Activated CD4-positive, alpha-beta T cell treated with anti-CD3 and anti-CD28 coated beads, Interleukin-2, amount 50 U/mL, for 48 hours (primary cell): Measurements from ENCODE around the gene LRRC17.
"Not testable (repeated sequence)": the region's sequence is repeated elsewhere in the genome, so short reads cannot be mapped to it uniquely, and the experiment has no call there.

Experiments
- DNase-seq, 2 experiments: peaks; one replicate each; pipeline ENCODE4 v3.0.0-alpha.2; 2020

LRRC17 gene

DNA sequence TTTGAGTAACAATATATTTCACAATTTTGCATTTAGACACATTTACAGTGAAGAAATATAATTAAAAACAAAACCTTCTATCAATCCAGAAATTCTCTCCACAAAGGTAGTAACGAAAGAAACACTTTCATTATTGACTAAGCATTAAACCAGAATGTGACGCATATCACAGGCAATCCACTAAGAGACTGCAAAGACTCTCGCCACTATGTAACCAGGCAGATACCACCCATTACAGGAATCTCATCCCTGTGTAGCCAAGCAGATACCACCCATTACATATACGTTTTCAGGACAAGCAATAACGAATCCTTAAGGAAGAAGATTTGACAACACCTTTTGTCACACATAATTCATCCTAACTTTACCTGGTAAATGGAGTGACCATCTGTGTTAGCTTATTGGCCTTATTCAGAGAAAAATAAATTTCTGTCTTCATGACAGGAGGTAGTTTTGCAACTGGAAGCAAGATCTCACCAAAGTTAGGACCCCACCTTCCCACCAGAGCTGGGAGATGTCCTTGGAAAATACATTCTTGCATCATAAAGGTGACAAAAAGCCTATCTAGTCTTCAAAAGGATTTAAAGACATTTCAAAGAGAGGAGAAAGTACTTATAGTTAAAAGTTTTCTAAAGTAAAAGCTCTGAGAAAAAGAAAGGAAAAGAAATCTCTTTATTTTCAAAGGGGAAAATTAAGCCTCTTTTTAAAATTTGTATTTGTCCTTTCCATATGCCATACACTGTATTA, 30.8 kb downstream of the LRRC17 start:
- DNase-seq: no peak

DNA sequence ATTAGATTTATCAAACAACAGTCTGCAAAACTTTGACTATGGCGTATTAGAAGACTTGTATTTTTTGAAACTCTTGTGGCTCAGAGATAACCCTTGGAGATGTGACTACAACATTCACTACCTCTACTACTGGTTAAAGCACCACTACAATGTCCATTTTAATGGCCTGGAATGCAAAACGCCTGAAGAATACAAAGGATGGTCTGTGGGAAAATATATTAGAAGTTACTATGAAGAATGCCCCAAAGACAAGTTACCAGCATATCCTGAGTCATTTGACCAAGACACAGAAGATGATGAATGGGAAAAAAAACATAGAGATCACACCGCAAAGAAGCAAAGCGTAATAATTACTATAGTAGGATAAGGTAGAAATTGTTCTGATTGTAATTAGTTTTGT, 31.4 kb downstream of the LRRC17 start:
- no peak for DNase-seq

DNA sequence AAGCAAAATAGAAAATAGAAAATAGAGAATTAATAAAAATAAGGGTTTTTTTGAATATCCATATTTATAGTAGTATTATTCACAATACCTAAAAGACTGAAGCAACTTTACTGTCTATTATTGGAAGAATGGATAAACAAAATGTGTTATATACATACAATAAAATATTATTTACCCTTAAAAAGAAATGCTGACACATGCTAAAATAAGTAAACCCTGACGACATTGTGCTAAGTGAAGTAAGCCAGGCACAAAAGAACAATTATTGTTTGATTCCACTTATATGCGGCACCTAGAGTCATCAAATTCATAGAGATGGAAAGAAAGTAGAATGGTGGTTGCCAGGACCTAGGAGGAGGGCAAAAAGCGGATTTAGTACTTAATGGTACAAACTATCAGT, 39.0 kb downstream of the LRRC17 start:
- no peak for DNase-seq

DNA sequence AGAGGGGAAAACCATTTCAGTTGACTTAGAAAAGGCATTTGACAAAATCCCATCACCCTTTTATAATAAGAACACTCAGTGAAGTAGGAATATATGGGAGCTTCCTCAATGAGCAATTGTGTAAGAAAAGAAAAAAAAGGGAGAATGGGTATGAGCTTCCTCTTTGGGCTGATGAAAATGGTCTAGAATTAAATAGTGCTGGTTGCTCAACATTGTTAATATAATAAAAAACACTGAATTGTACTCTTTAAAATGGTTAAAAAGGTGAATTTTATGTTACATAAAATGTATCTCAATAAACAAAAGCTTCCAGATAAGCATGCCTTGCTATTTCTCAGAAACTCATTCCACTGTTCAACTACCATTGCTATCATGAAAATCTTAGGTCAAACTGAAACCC, 40.6 kb downstream of the LRRC17 start:
- DNase-seq: no peak

GRCh38 chr7:102954359-102954758, 41.6 kb downstream of the LRRC17 start:
- DNase-seq: not testable (repeated sequence)

- not testable (repeated sequence) for DNase-seq
These were observed 45.2 kb downstream of the LRRC17 start for GRCh38 chr7:102958004-102958403.

DNA sequence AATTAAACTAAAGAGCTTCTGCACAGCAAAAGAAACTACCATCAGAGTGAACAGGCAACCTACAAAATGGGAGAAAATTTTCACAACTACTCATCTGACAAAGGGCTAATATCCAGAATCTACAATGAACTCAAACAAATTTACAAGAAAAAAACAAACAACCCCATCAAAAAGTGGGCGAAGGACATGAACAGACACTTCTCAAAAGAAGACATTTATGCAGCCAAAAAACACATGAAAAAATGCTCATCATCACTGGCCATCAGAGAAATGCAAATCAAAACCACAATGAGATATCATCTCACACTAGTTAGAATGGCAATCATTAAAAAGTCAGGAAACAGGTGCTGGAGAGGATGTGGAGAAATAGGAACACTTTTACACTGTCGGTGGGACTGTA, 49.2 kb downstream of the LRRC17 start:
- DNase-seq: not testable (repeated sequence)

- DNase-seq: no peak
These were observed 53.7 kb downstream of the LRRC17 start for GRCh38 chr7:102966465-102966864.

DNA sequence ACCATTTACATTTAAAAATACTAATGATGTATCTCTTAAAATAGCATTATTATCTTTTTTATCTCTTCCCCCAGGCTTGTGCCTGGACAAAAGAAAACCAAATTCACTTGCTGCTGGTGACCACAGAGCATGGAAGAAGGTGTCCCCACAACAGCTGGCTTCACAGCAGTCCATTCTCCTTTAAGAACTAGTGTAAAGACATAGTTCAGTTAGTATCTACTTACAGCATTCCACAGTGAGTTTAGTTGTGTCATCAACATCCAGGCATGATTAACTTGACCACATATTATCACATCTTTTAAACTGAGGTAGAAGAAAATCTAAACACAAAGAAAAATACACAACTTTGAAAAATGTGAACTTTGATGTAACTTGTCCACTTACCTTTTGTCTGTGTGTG, 55.0 kb downstream of the LRRC17 start:
- DNase-seq: no peak

GRCh38 chr7:102973096-102973802, 60.4 kb downstream of the LRRC17 start:
- no peak for DNase-seq

DNA sequence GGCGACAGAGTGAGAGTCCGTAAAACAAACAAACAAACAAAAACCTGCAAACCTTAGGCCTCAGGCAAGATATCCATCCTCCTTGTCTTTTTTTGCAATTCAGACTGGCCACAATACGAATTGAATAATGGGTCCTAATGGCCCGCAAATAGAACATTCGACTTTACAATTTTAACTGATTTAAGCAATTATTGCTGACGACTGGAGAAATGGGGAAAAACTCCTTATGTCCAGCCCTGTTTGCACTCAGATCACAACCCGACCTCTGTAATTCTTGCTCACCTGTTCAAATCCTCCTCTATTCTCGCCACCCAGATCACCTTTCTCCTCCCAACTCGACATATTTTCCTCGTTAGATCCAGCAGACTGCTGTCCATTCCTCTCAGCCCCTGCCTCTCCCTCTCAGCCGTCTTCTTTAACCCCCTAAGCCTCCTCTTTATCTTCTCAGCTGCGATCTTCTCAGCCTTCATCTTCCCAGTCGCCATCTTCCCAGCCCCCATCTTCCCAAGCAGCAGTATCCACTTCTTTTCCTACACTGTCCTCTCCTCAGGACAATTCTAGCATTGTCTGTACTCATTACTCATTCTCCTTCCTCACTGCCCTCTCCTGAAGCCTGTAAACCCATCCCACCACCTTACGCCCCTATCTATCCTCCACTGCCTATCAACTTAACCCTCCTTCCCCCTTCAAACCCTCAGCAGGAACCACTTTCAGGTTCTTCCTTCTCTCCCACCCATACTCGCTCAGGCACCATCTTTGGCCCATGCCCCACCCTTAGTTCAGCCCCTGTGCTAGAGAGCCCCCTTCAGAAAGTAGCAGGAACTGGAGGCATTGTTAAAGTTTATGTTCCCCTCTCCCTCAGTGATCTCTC, 61.8 kb downstream of the LRRC17 start:
- no peak for DNase-seq

- DNase-seq: no peak
These were observed 63.1 kb downstream of the LRRC17 start for GRCh38 chr7:102975854-102976253.

DNA sequence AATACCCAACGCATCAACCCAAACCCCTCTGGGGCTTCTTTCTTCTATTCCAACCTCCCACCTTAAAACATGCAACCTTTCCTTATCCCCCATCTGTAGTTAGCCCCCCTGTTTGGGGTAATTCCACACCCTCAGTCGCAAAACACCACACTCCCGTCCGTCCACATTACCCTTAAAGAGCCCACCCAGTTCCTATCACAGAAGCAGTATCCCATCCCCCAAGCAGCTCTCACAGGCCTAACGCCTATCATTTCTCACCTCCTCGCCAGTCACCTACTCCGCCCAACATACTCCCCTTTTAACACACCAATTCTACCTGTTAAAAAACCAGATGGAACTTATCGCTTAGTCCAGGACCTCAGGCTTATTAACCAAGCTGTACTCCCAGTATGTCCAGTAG, 63.7 kb downstream of the LRRC17 start:
- DNase-seq: no peak

GRCh38 chr7:102977586-102977985, 64.8 kb downstream of the LRRC17 start:
- not testable (repeated sequence) for DNase-seq

GRCh38 chr7:102978284-102978683, 65.5 kb downstream of the LRRC17 start:
- DNase-seq: no peak

- no peak for DNase-seq
These were observed 66.9 kb downstream of the LRRC17 start for GRCh38 chr7:102979670-102980069.

DNA sequence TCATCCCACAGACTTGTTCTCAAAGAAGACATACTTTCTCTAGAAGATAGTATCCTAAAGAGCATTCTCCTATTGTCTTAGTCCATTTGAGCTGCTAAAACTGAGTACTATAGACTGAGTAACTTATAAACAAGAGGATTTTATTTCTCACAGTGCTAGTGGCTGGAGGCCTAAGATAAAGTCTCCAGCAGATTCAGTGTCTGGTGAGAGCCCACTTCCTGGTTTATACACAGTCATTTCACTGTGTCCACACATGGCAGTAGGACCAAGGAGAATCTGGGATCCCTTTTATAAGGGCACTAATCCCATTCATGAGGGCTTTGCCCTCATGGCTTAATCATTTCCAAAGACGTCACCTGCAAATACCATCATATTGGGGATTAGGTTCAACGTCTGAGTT, 68.7 kb downstream of the LRRC17 start:
- DNase-seq: no peak

DNA sequence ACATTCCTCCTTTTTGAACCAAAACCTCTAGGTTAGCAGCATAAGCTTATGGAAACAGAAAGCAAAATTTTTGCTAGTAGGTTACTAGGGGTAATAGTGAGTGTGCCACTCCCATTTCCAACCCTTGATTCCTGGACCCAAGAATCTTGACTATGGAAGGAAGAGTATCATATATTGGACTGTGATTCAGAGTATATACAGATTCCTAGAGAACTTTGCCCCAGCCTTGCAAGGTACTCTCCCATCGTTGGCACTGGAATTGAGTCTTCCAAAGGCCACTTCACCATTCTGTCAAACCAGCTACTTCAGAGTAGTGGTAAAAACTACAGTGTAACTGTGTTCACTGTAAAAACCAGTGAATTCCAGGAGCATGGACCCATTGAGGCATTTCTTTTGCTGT, 69.4 kb downstream of the LRRC17 start:
- no peak for DNase-seq

GRCh38 chr7:102983602-102984001, 70.8 kb downstream of the LRRC17 start:
- DNase-seq: no peak

DNA sequence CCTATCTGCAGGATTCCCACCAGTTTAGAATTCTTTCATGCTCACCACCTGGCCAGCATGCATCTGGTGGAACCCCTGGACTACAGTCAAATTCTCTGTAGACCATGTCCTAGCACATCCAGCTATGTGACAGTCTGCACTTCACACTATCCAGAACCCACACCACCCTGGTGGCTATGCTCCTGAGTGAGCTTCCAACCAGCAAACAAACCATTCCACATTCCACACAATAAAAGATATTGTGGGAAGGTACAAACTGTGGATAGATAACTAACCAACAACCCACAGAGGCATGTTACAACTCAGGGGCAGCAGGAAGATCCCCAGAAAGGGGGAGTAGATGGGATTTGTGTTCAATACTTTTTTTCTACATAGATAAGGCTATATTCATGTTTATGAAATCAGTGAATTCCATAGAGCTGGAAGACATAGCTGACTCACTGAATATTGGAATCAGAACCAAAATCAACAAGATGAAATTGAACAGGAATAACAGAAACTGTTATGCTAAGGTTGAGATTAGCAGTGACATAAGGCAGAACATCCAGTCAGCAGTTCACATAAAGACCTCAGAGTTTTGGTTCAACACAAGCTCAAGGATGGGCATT, 72.5 kb downstream of the LRRC17 start:
- DNase-seq: no peak

DNA sequence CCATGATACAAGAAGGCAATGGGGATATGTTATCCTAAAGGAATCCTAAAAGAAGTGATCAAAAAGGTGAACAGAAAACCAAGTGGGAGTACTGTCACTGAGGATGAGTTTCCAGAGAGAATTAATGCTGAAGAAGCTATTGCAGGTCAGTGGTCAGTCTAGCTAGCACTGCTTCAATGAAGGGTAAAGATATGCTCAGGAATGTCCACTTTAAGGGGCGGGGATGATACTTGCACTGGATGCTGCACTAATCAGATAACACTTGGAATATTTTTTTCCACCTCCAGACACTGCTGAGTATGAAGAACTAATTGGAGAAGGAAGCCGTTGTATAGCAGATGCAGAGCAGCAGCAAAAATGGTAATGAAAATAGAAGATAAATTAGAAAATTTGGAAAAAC, 75.3 kb downstream of the LRRC17 start:
- no peak for DNase-seq

GRCh38 chr7:102988631-102989560, 76.1 kb downstream of the LRRC17 start:
- no peak for DNase-seq
